Aorta (tissue), 5 donors: ENCODE data around the gene PCDH15. TPM values are rescaled to one million over a fixed set of nuclear protein-coding genes. Genes with fewer than 3 reads are reported as not detected.

Experiments
- ATAC-seq: fragments of 200-7000 bp; cut with Tn5 transposase; one replicate; pipeline ENCODE4 v1.9.1; 2022; ENCODE audit warnings: moderate library complexity; ENCODE audit not compliant: low FRiP score
- DNase-seq, 2 donors: peaks; one replicate each; pipeline ENCODE4 v3.0.0-alpha.2; 2020
- H3K27ac ChIP-seq, 2 donors: one replicate each; pipeline ENCODE4 v1.5.1; 2013; ENCODE audit warnings: low read length in 2 of 2, mild to moderate bottlenecking in 2 of 2, moderate library complexity in 2 of 2, control low read depth in 1 of 2, inconsistent platforms in 1 of 2, low read depth in 1 of 2
- H3K27me3 ChIP-seq, 2 donors: one replicate each; pipeline ENCODE4 v1.6.1; 2013; ENCODE audit warnings: control low read depth in 1 of 2, low read length in 1 of 2, mild to moderate bottlenecking in 1 of 2, moderate library complexity in 1 of 2; ENCODE audit not compliant: insufficient read depth in 2 of 2, control insufficient read depth in 1 of 2
- H3K36me3 ChIP-seq, 2 donors: one replicate each; pipeline ENCODE4 v1.6.1; 2013; ENCODE audit warnings: control low read depth in 1 of 2, low read length in 1 of 2, mild to moderate bottlenecking in 1 of 2; ENCODE audit not compliant: insufficient read depth in 2 of 2, control insufficient read depth in 1 of 2
- H3K4me1 ChIP-seq, 2 donors: one replicate each; pipeline ENCODE4 v1.6.1; 2013; ENCODE audit warnings: low read length in 2 of 2, control low read depth in 1 of 2, mild to moderate bottlenecking in 1 of 2, moderate library complexity in 1 of 2; ENCODE audit not compliant: insufficient read depth in 2 of 2, control insufficient read depth in 1 of 2
- H3K4me3 ChIP-seq, 2 donors: one replicate each; pipeline ENCODE4 v1.5.1; 2013; ENCODE audit warnings: low read length in 2 of 2, control low read depth in 1 of 2, mild to moderate bottlenecking in 1 of 2
- H3K9me3 ChIP-seq: one replicate; pipeline ENCODE4 v1.6.1; 2013; ENCODE audit warnings: mild to moderate bottlenecking, low read length; ENCODE audit not compliant: control insufficient read depth
- WGBS, 2 donors: extraction: QIAGEN DNeasy Blood & Tissue Kit; methylation state at CpG; one replicate each; pipeline ENCODE4 v1.1.7; 2013; 5-methylcytosine and 5-hydroxymethylcytosine counted together
- intact Hi-C, 2 donors: fragments of 100-400 bp; cut with DNase I; formaldehyde crosslinking; loops; one replicate each; pipeline versions ENCODE4 v1.14.2 to v1.15.0; 2022
- polyA plus RNA-seq, 2 donors: library from polyadenylated mRNA; stranded (reverse); fragments of 200-250 nt; gene quantifications; one replicate each; pipeline ENCODE4 v1.2.3, GENCODE V29; 2013
- total RNA-seq, 2 donors: library from RNA; stranded (reverse); fragmentation: NEBNext Ultra II Directional; extraction: Animal tissue kit (Norgen Biotek cat#: 25700); gene quantifications; one replicate each; pipeline ENCODE4 v1.2.1, GENCODE V29; 2021
- donor health status: healthy with polysubstance abuse.
- donor health status: Bipolar disorder and iron deficiency.
- donor health status: DM: no; HTN: no; CAD: no.
- donor health status: DM: no; HTN: no; CAD: no.
- donor health status: DM: yes; HTN: yes; CAD: no.

The PCDH15 gene
- total and polyA plus RNA-seq, 4 donors = 0.09 TPM; not detected in 3

DNA sequence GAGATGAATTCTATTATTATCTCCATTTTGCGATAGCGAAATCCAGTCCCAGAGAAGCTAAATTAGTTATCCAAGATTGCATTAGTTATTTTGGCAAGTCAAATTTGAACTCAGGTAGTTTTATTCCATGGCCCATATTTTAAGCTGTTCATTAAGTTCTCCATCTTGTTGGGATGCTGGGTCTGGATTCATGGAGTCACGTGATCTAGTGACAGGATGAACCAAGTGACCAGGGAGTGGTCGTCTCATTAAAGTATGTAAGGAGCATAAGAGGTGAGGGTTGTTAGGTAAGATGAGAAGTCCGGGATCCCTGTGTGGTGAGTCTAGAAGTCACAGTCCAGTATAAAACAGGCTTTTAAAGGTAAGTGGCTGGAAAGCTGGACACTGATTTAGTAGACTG lies 740.5 kb downstream of the PCDH15 start:
- no peak overlapping the region for H3K27ac ChIP-seq
- H3K9me3 ChIP-seq = no peaks in the 10 kb centered on the region
- no peak overlapping the region for H3K4me3 ChIP-seq
- ATAC-seq (no peak), DNase-seq (no peak)
- H3K4me1 ChIP-seq = no peaks in the 10 kb centered on the region
- H3K36me3 ChIP-seq = no peaks in the 10 kb centered on the region
- intact Hi-C loops = no loop called here
- WGBS, 2 donors = 87 to 88% methylated on average over 5 of the region's 5 CpGs
- H3K27me3 ChIP-seq = no peaks in the 10 kb centered on the region

DNA sequence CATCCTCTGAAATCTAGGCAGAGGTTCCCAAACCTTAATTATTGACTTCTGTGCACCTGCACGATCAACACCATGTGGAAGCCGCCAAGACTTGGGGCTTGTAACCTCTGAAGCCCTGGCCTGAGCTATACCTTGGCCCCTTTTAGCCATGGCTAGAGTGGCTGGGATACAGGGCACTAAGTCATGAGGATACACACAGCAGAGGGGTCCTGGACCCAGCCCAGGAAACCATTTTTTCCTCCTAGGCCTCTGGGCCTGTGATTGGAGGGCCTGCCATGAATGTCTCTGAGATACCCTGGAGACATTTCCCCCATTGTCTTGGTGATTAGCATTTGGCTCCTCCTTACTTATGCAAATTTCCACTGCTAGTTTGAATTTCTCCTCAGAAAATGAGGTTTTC lies 743.7 kb downstream of the PCDH15 start:
- H3K27me3 ChIP-seq = no peaks in the 10 kb centered on the region
- 90 to 91% methylated on average over 2 of the region's 2 CpGs for WGBS, 2 donors
- H3K27ac ChIP-seq = no peak overlapping the region
- DNase-seq = no peak
- H3K9me3 ChIP-seq = no peaks in the 10 kb centered on the region
- no peaks in the 10 kb centered on the region for H3K36me3 ChIP-seq
- intact Hi-C loops = no loop called here
- no peak for ATAC-seq
- H3K4me3 ChIP-seq = no peak overlapping the region
- no peaks in the 10 kb centered on the region for H3K4me1 ChIP-seq

DNA sequence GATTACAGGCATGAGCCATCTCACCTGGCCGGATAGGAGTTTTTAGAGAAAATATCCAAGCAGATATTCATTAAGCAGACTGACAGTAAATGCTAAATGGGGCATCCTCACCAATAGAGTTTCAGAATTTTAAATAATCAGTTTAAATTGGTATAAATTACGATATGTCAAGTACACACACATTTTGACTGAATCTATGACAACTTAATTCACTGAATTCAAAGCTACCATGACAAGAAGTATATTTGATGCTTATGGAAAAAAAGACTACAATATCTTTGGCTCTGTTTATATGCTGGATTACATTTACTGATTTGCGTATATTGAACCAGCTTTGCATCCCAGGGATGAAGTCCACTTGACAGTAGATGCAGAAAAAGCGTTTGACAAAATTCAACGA lies 774.7 kb downstream of the PCDH15 start:
- Histone ChIP-seq H3K36me3 (no peaks in the 10 kb centered on the region), H3K4me1 (no peaks in the 10 kb centered on the region), H3K4me3 (no peak overlapping the region), H3K27me3 (no peaks in the 10 kb centered on the region), H3K27ac (no peak overlapping the region), H3K9me3 (no peaks in the 10 kb centered on the region)
- ATAC-seq (no peak), DNase-seq (no peak)
- WGBS, 2 donors = 87 to 88% methylated on average over 5 of the region's 5 CpGs
- intact Hi-C loops = no loop called here

DNA sequence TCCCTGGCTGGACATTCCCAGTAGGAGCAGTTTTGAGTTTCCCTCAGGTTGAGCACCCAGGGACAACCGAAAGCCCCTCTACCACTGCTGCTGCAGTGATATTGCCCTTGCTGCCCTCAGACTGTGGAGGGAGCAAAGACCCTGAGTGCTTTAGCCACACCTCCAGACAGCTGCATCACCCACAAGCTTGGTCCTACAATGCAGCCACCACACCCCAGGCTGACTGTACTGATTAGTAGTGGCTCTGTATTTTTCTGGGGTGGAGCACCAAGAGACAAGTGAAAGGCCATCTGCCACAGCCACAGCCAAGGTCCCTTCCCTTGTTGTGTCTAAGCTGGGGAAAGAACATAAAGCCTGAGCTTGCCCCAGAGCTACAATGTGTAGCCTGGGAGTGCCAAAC lies 789.9 kb downstream of the PCDH15 start:
- WGBS, 2 donors = 70 to 95% methylated on average over 1 of the region's 1 CpG
- intact Hi-C loops = no loop called here
- H3K4me1 ChIP-seq = no peaks in the 10 kb centered on the region
- no peaks in the 10 kb centered on the region for H3K36me3 ChIP-seq
- no peak overlapping the region for H3K4me3 ChIP-seq
- no peaks in the 10 kb centered on the region for H3K9me3 ChIP-seq
- ATAC-seq (no peak), DNase-seq (no peak)
- no peaks in the 10 kb centered on the region for H3K27me3 ChIP-seq
- no peak overlapping the region for H3K27ac ChIP-seq

DNA sequence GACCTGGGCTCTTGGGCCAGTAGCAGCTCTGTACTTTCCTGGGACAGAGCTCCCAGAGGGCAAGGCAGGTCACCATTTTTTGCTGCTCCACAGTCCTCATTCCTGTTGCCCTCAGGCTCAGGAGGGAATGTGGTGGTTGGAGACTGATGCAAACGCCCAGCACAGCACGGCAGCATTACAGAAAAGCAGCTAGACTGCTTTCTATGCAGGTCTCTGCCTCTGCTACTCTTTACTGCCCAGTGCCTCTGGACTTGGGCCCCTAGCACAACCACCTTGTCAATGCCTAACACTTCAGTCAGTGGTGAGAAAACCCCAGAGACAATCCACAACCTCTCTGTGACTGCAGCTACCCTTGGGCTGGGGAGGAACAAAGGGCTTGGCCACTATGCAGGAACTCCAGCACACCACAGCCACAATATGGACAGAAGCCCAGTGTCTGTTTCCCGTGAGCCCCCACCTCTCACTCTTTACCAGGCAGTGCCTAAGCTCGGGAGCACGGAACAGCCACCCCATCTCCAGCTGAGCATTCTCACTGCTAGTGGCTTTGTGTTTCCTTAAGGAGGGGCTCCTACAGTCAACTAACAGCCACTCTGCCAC lies 790.6 kb downstream of the PCDH15 start:
- Histone ChIP-seq H3K9me3 (no peaks in the 10 kb centered on the region), H3K4me1 (no peaks in the 10 kb centered on the region), H3K36me3 (no peaks in the 10 kb centered on the region), H3K27me3 (no peaks in the 10 kb centered on the region), H3K4me3 (no peak overlapping the region), H3K27ac (no peak overlapping the region)
- intact Hi-C loops = no loop called here
- ATAC-seq (peak; percentile 40), DNase-seq (no peak)
- 77 to 78% methylated on average over 5 of the region's 5 CpGs for WGBS, 2 donors

DNA sequence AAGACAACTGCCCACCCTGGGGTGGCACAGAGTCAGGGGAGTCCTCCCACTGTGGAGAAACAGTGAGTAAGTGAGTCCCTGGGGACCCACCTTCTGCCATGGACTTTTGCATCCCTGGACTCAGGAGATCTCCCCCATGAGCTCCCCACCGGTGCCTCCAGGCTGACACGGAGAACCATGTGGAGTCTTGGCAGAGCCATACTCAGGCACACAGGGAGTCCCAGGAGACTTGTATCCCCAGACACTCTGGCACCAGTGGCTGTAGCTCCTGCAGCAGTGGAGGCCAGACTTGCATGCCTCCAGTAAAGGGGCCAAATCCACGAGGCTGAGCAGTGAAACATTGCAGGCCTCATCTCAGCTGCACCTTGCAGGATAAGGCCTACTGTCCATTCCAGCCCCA lies 791.4 kb downstream of the PCDH15 start:
- Histone ChIP-seq H3K9me3 (no peaks in the 10 kb centered on the region), H3K4me1 (no peaks in the 10 kb centered on the region), H3K4me3 (no peak overlapping the region), H3K36me3 (no peaks in the 10 kb centered on the region), H3K27ac (no peak overlapping the region), H3K27me3 (no peaks in the 10 kb centered on the region)
- DNase-seq = no peak
- ATAC-seq = peak; percentile 42
- WGBS, 2 donors = 24 to 34% methylated on average over 3 of the region's 3 CpGs
- intact Hi-C loops = no loop called here

DNA sequence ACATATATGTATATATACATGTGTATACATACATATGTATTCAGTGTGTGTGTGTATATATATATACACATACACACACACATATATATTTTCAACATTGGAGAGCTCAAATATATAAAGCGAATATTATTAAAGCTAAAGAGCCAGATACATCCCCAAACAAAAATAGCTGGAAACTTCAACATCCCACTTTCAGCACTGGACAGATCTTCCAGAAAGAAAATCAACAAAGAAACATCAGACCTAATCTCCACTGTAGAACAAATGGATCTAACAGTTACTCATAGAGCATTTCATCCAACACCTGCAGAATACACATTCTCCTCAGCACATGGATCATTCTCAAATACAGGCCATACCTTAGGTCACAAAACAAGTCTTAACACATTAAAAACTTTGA lies 799.0 kb downstream of the PCDH15 start:
- ATAC-seq = no peak
- intact Hi-C loops = no loop called here
- H3K27me3 ChIP-seq = no peaks in the 10 kb centered on the region
- no peaks in the 10 kb centered on the region for H3K36me3 ChIP-seq
- no peaks in the 10 kb centered on the region for H3K4me1 ChIP-seq
- H3K4me3 ChIP-seq = no peak overlapping the region
- DNase-seq = no peak
- 85 to 92% methylated on average over 1 of the region's 1 CpG for WGBS, 2 donors
- H3K9me3 ChIP-seq = no peaks in the 10 kb centered on the region
- H3K27ac ChIP-seq = no peak overlapping the region

DNA sequence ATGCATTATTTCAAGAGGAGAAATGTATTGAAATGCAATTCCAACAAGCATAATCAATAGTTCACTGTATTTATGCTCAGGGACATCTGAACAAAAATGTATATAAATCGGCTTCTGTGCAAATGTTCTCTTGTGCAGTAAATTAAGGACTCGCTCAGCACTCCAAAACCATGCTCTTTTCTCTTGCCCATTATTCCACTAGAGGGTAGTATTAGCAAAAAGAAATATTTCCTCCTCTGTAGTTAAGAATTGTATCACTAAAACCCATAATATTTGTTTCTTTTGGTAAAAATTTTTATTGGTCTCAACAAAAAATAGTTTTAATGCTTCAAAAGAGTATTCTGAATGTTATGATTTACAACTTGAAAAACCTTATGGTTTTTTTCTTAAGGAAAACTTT lies 803.1 kb downstream of the PCDH15 start:
- DNase-seq (no peak), ATAC-seq (no peak)
- no peaks in the 10 kb centered on the region for H3K9me3 ChIP-seq
- no peak overlapping the region for H3K4me3 ChIP-seq
- H3K27me3 ChIP-seq = no peaks in the 10 kb centered on the region
- H3K27ac ChIP-seq = no peak overlapping the region
- H3K4me1 ChIP-seq = no peaks in the 10 kb centered on the region
- intact Hi-C loops = no loop called here
- H3K36me3 ChIP-seq = no peaks in the 10 kb centered on the region
- 23 to 39% methylated on average over 2 of the region's 2 CpGs for WGBS, 2 donors

DNA sequence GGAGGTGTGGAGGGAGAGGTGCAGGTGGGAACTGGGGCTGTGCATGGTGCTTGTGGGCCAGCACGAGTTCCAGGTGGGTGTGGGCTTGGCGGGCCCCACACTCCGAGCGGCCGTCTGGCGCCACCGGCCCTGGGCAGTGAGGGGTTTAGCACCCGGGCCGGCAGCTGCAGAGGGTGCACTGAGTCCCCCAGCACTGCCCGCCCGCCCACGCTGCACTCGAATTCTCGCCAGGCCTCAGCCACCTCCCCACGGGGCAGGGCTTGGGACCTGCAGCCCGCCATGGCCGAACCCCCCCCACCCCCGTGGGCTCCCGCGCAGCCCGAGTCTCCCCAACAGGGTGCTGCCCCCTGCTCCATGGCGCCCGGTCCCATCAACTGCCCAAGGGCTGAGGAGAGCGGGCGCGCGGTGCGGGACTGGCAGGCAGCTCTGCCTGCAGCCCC lies 810.2 kb downstream of the PCDH15 start:
- H3K9me3 ChIP-seq = no peaks in the 10 kb centered on the region
- no peaks in the 10 kb centered on the region for H3K4me1 ChIP-seq
- intact Hi-C loops = no loop called here
- DNase-seq (no peak), ATAC-seq (peak; percentile 22)
- H3K27ac ChIP-seq = no peak overlapping the region
- H3K27me3 ChIP-seq = no peaks in the 10 kb centered on the region
- H3K4me3 ChIP-seq = no peak overlapping the region
- H3K36me3 ChIP-seq = no peaks in the 10 kb centered on the region
- WGBS, 2 donors = 89 to 94% methylated on average over 20 to 28 of the region's 28 CpGs
